ENCODE results near the gene PCSK6. TPM values are rescaled to one million over a fixed set of nuclear protein-coding genes. Genes with fewer than 3 reads are reported as not detected.
"Not testable (repeated sequence)": the region's sequence is repeated elsewhere in the genome, so short reads cannot be mapped to it uniquely, and the experiment has no call there.

The PCSK6 gene
- total and polyA plus RNA-seq, 3 experiments from 2014 or later, result 0.74 to 1.7 (median 0.95) TPM

- no peak for DNase-seq
- Mint-ChIP-seq H3K4me3 (no peak overlapping the region), H3K9me3 (peaks cover 0 to 2% (median 0%) of the 10 kb centered on the region in 5 donors), H3K27ac (no peak overlapping the region), H3K4me1 (no peaks in the 10 kb centered on the region), H3K27me3 (peaks cover 13 to 17% of the 10 kb centered on the region in 2 donors), H3K36me3 (no peaks in the 10 kb centered on the region)
- Histone ChIP-seq H3K4me3 (ENCODE audit: low read length) (no peak overlapping the region), H3K36me3 (ENCODE audit: insufficient read depth, low read length) (no peaks in the 10 kb centered on the region), H3K27me3 (ENCODE audit: insufficient read depth, low read length, poor library complexity, severe bottlenecking) (no peaks in the 10 kb centered on the region), H3K4me1 (ENCODE audit: insufficient read depth, low read length) (no peaks in the 10 kb centered on the region), H3K9me3 (ENCODE audit: low read length) (no peaks in the 10 kb centered on the region), H3K27ac (ENCODE audit: low read depth, low read length) (no peak overlapping the region)
- ChIA-PET CTCF (no interaction called here), POLR2A (no interaction called here)
These were observed 60.7 kb downstream of the PCSK6 start for GRCh38 chr15:101428758-101429157.

GRCh38 chr15:101427606-101428487 is 61.7 kb downstream of the PCSK6 start:
- no peak overlapping the region for H3K27ac Mint-ChIP-seq
- no peaks in the 10 kb centered on the region for H3K9me3 ChIP-seq (ENCODE audit: low read length)
- no peak for DNase-seq
- H3K27me3 Mint-ChIP-seq, result peaks cover 11 to 14% of the 10 kb centered on the region in 2 donors
- H3K4me3 ChIP-seq (ENCODE audit: low read length), result no peak overlapping the region
- ChIA-PET POLR2A (no interaction called here), CTCF (no interaction called here)
- no peaks in the 10 kb centered on the region for H3K4me1 Mint-ChIP-seq
- no peaks in the 10 kb centered on the region for H3K36me3 ChIP-seq (ENCODE audit: insufficient read depth, low read length)
- H3K36me3 Mint-ChIP-seq, result no peaks in the 10 kb centered on the region
- no peak overlapping the region for H3K27ac ChIP-seq (ENCODE audit: low read depth, low read length)
- no peaks in the 10 kb centered on the region for H3K4me1 ChIP-seq (ENCODE audit: insufficient read depth, low read length)
- H3K27me3 ChIP-seq (ENCODE audit: insufficient read depth, low read length, poor library complexity, severe bottlenecking), result no peaks in the 10 kb centered on the region
- peaks cover 0 to 4% (median 1%) of the 10 kb centered on the region in 5 donors for H3K9me3 Mint-ChIP-seq
- no peak overlapping the region for H3K4me3 Mint-ChIP-seq

GRCh38 chr15:101426761-101427333 is 62.7 kb downstream of the PCSK6 start:
- H3K9me3 Mint-ChIP-seq, result peaks cover 0 to 11% (median 4%) of the 10 kb centered on the region in 5 donors
- DNase-seq, result no peak
- peaks cover 5 to 12% of the 10 kb centered on the region in 2 donors for H3K27me3 Mint-ChIP-seq
- H3K4me3 Mint-ChIP-seq, result no peak overlapping the region
- Histone ChIP-seq H3K4me1 (ENCODE audit: insufficient read depth, low read length) (no peaks in the 10 kb centered on the region), H3K36me3 (ENCODE audit: insufficient read depth, low read length) (no peaks in the 10 kb centered on the region), H3K27ac (ENCODE audit: low read depth, low read length) (no peak overlapping the region), H3K27me3 (ENCODE audit: insufficient read depth, low read length, poor library complexity, severe bottlenecking) (no peaks in the 10 kb centered on the region), H3K9me3 (ENCODE audit: low read length) (no peaks in the 10 kb centered on the region), H3K4me3 (ENCODE audit: low read length) (no peak overlapping the region)
- ChIA-PET CTCF (no interaction called here), POLR2A (no interaction called here)
- H3K27ac Mint-ChIP-seq, result no peak overlapping the region
- H3K36me3 Mint-ChIP-seq, result no peaks in the 10 kb centered on the region
- no peaks in the 10 kb centered on the region for H3K4me1 Mint-ChIP-seq

GRCh38 chr15:101425787-101426365 is 63.6 kb downstream of the PCSK6 start:
- no peak overlapping the region for H3K27ac ChIP-seq (ENCODE audit: low read depth, low read length)
- H3K4me1 Mint-ChIP-seq, result no peaks in the 10 kb centered on the region
- no peaks in the 10 kb centered on the region for H3K36me3 ChIP-seq (ENCODE audit: insufficient read depth, low read length)
- POLR2A ChIA-PET, result no interaction called here
- H3K4me3 Mint-ChIP-seq, result no peak overlapping the region
- no peaks in the 10 kb centered on the region for H3K9me3 ChIP-seq (ENCODE audit: low read length)
- no peak overlapping the region for H3K27ac Mint-ChIP-seq
- H3K9me3 Mint-ChIP-seq, result peaks cover 0 to 11% (median 4%) of the 10 kb centered on the region in 5 donors
- H3K36me3 Mint-ChIP-seq, result no peaks in the 10 kb centered on the region
- DNase-seq, result no peak
- H3K4me3 ChIP-seq (ENCODE audit: low read length), result no peak overlapping the region
- CTCF ChIA-PET, result no interaction called here
- peaks cover 8 to 12% of the 10 kb centered on the region in 2 donors for H3K27me3 Mint-ChIP-seq
- no peaks in the 10 kb centered on the region for H3K27me3 ChIP-seq (ENCODE audit: insufficient read depth, low read length, poor library complexity, severe bottlenecking)
- no peaks in the 10 kb centered on the region for H3K4me1 ChIP-seq (ENCODE audit: insufficient read depth, low read length)

- Mint-ChIP-seq H3K4me1 (no peaks in the 10 kb centered on the region), H3K27me3 (peaks cover 10 to 12% of the 10 kb centered on the region in 2 donors), H3K4me3 (no peak overlapping the region), H3K27ac (no peak overlapping the region), H3K9me3 (peaks cover 0 to 11% (median 4%) of the 10 kb centered on the region in 5 donors), H3K36me3 (no peaks in the 10 kb centered on the region)
- ChIA-PET POLR2A (no interaction called here), CTCF (no interaction called here)
- Histone ChIP-seq H3K4me3 (ENCODE audit: low read length) (no peak overlapping the region), H3K27me3 (ENCODE audit: insufficient read depth, low read length, poor library complexity, severe bottlenecking) (no peaks in the 10 kb centered on the region), H3K4me1 (ENCODE audit: insufficient read depth, low read length) (no peaks in the 10 kb centered on the region), H3K36me3 (ENCODE audit: insufficient read depth, low read length) (no peaks in the 10 kb centered on the region), H3K27ac (ENCODE audit: low read depth, low read length) (no peak overlapping the region), H3K9me3 (ENCODE audit: low read length) (no peaks in the 10 kb centered on the region)
- DNase-seq, result no peak
These were observed 64.5 kb downstream of the PCSK6 start for GRCh38 chr15:101424984-101425383.

GRCh38 chr15:101420232-101420631 is 69.3 kb downstream of the PCSK6 start:
- no peaks in the 10 kb centered on the region for H3K36me3 Mint-ChIP-seq
- no peaks in the 10 kb centered on the region for H3K9me3 ChIP-seq (ENCODE audit: low read length)
- no peak for DNase-seq
- H3K4me3 Mint-ChIP-seq, result no peak overlapping the region
- H3K36me3 ChIP-seq (ENCODE audit: insufficient read depth, low read length), result no peaks in the 10 kb centered on the region
- H3K4me1 Mint-ChIP-seq, result no peaks in the 10 kb centered on the region
- POLR2A ChIA-PET, result no interaction called here
- H3K27me3 ChIP-seq (ENCODE audit: insufficient read depth, low read length, poor library complexity, severe bottlenecking), result no peaks in the 10 kb centered on the region
- CTCF ChIA-PET, result no interaction called here
- H3K27ac ChIP-seq (ENCODE audit: low read depth, low read length), result no peak overlapping the region
- no peak overlapping the region for H3K27ac Mint-ChIP-seq
- peaks cover 0 to 12% (median 7%) of the 10 kb centered on the region in 5 donors for H3K9me3 Mint-ChIP-seq
- H3K4me1 ChIP-seq (ENCODE audit: insufficient read depth, low read length), result no peaks in the 10 kb centered on the region
- H3K27me3 Mint-ChIP-seq, result peaks cover 20 to 27% of the 10 kb centered on the region in 2 donors
- no peak overlapping the region for H3K4me3 ChIP-seq (ENCODE audit: low read length)

GRCh38 chr15:101416475-101416874 is 73.0 kb downstream of the PCSK6 start:
- H3K27ac Mint-ChIP-seq; H3K4me1 ChIP-seq (ENCODE audit: insufficient read depth, low read length); CTCF ChIA-PET; H3K9me3 Mint-ChIP-seq; H3K4me3 ChIP-seq (ENCODE audit: low read length); H3K36me3 Mint-ChIP-seq; H3K27me3 ChIP-seq (ENCODE audit: insufficient read depth, low read length, poor library complexity, severe bottlenecking); H3K4me3 Mint-ChIP-seq; DNase-seq; H3K9me3 ChIP-seq (ENCODE audit: low read length); H3K27ac ChIP-seq (ENCODE audit: low read depth, low read length); H3K36me3 ChIP-seq (ENCODE audit: insufficient read depth, low read length); H3K4me1 Mint-ChIP-seq; POLR2A ChIA-PET: not testable (repeated sequence)
- H3K27me3 Mint-ChIP-seq, result peaks cover 16 to 19% of the 10 kb centered on the region in 2 donors

- Histone ChIP-seq H3K9me3 (ENCODE audit: low read length) (no peaks in the 10 kb centered on the region), H3K27ac (ENCODE audit: low read depth, low read length) (no peak overlapping the region), H3K27me3 (ENCODE audit: insufficient read depth, low read length, poor library complexity, severe bottlenecking) (no peaks in the 10 kb centered on the region), H3K4me1 (ENCODE audit: insufficient read depth, low read length) (no peaks in the 10 kb centered on the region), H3K4me3 (ENCODE audit: low read length) (no peak overlapping the region), H3K36me3 (ENCODE audit: insufficient read depth, low read length) (no peaks in the 10 kb centered on the region)
- no peaks in the 10 kb centered on the region for H3K4me1 Mint-ChIP-seq
- no peak overlapping the region for H3K4me3 Mint-ChIP-seq
- ChIA-PET CTCF (no interaction called here), POLR2A (no interaction called here)
- no peak overlapping the region for H3K27ac Mint-ChIP-seq
- no peaks in the 10 kb centered on the region for H3K36me3 Mint-ChIP-seq
- H3K27me3 Mint-ChIP-seq, result peaks cover 9 to 24% of the 10 kb centered on the region in 2 donors
- DNase-seq, result no peak
- H3K9me3 Mint-ChIP-seq, result peaks cover 0 to 8% (median 3%) of the 10 kb centered on the region in 5 donors
These were observed 76.3 kb downstream of the PCSK6 start for GRCh38 chr15:101413239-101413638.

Measured in CD8-positive, alpha-beta memory T cell (primary cell).